Brain microvascular endothelial cell (primary cell): ENCODE measurements around the gene RNF213.
A peak's percentile ranks its signal among the peaks of the same experiment; 100 is the strongest.

Source experiments
- DNase-seq: peaks from one replicate; pipeline ENCODE4 v3.0.0-alpha.2; 2020
- H3K27ac ChIP-seq: fragments of 250-450 bp; sonication (Bioruptor Pico); 2 replicates; pipeline ENCODE4 v1.5.1; 2020; ENCODE audit warnings: mild to moderate bottlenecking, moderate library complexity
- H3K27me3 ChIP-seq: fragments of 250-450 bp; sonication (Bioruptor Pico); replicated peaks from 2 replicates; pipeline ENCODE4 v1.5.1; 2020; ENCODE audit warnings: mild to moderate bottlenecking
- H3K36me3 ChIP-seq: fragments of 250-450 bp; sonication (Bioruptor Pico); replicated peaks from 2 replicates; pipeline ENCODE4 v1.5.1; 2020; ENCODE audit warnings: mild to moderate bottlenecking
- H3K4me3 ChIP-seq: 2 replicates; pipeline ENCODE4 v1.5.1; 2011; ENCODE audit warnings: low read depth, mild to moderate bottlenecking, control low read depth, low read length, moderate library complexity
- in situ Hi-C: cut with HindIII; loops from 2 replicates; pipeline ENCODE4 v1.10.0; 2017; ENCODE audit warnings: low sequenced_read_pairs, low pct_ligation_motif_present
- TF ChIP-seq, protein P1 (sequence below): IDR thresholded peaks from 2 replicates; pipeline ENCODE4 v1.5.1; 2011; ENCODE audit warnings: low read depth, mild to moderate bottlenecking, moderate library complexity, low read length, control low read depth, inconsistent platforms; ENCODE audit errors: missing control alignments

Gene RNF213

DNA sequence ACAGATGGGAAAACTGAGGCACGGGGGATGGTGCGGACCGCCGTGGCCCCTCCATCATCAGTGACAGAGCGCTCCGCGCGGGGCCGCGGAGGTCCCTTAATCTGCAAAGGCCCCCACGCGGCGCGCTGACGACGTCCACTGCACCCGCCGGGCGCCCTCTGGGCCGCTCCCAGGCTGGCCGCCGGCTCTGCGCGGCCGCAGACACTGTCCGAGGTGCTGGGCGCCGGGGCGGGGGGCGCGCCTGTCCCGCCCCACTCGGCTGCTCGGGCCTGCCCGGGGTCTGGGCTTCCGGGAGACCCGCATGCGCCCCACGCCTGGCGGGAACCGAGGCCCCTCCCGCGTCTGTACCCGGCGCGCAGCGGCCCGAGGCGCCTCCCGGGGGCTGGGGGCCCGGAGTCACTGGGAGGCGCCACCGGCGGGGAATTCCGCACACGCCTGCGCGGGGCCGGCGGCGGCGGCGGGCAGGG, 550 bp upstream of the RNF213 start:
- in situ Hi-C loops = no loop called here
- peak overlapping the region; percentile 90 for H3K27ac ChIP-seq
- H3K36me3 ChIP-seq = peaks cover 3% of the 10 kb centered on the region
- peak overlapping the region; percentile 48 for H3K4me3 ChIP-seq
- DNase-seq = peak; percentile 22
- TF ChIP-seq, protein P1, sequence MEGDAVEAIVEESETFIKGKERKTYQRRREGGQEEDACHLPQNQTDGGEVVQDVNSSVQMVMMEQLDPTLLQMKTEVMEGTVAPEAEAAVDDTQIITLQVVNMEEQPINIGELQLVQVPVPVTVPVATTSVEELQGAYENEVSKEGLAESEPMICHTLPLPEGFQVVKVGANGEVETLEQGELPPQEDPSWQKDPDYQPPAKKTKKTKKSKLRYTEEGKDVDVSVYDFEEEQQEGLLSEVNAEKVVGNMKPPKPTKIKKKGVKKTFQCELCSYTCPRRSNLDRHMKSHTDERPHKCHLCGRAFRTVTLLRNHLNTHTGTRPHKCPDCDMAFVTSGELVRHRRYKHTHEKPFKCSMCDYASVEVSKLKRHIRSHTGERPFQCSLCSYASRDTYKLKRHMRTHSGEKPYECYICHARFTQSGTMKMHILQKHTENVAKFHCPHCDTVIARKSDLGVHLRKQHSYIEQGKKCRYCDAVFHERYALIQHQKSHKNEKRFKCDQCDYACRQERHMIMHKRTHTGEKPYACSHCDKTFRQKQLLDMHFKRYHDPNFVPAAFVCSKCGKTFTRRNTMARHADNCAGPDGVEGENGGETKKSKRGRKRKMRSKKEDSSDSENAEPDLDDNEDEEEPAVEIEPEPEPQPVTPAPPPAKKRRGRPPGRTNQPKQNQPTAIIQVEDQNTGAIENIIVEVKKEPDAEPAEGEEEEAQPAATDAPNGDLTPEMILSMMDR = no peak
- H3K27me3 ChIP-seq = no peaks in the 10 kb centered on the region

DNA sequence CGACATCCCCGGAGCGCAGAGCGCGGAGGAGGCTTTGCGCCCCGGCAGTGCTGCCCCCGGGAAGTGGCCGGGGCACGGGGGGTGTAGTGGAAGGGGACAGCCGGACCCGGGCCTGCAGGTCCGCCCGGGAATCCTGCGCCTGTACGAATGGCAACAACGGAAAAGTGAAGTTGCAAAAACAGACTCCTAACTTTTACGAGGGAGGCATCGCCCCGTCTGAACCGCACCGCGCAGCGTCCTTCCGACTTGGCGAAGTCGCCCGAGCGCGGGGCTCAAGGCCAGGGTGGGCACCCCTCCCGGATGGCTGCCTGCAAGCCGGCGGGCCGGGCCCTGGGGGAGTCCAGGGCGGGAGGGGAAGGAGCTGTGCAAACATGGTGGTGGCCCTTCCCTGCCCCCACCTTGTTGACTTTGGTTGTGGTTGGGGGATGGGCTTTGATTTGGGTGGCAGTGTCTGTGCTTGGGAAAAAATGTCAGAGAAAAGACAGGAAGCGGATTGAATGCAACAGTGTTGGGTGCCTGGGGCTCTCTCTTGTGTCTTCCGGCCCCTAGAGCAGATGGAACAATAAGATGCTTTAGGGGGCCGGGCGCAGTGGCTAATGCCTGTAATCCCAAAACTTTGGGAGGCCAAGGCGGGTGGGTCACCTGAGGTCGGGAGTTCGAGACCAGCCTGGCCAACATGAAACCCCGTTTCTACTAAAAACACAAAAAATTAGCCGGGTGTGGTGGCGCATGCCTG, 675 bp downstream of the RNF213 start:
- in situ Hi-C loops = no loop called here
- DNase-seq = peak; percentile 24
- TF ChIP-seq, protein P1 = no peak
- Histone ChIP-seq H3K36me3 (peaks cover 3% of the 10 kb centered on the region), H3K27ac (peak overlapping the region; percentile 94), H3K4me3 (peak overlapping the region; percentile 77), H3K27me3 (no peaks in the 10 kb centered on the region)

DNA sequence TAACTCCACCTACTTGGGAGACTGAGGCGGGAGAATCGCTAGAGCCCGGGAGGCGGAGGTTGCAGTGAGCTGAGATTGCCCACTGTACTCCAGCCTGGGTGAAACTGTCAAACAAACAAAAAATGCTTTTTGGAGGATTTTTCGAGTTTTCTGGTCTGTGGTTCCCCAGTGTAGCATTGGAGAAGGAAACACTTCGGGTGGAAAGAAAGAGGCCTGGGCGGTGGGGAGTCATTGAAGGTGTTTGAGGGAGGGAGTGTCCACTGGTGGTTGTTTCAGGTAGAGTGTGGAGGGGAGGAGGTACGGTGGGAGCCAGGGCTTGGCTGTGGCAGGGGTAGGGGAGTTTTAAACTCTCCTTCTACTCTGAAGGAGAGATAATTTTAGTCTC, 1.2 kb downstream of the RNF213 start:
- peaks cover 6% of the 10 kb centered on the region for H3K36me3 ChIP-seq
- DNase-seq = no peak
- H3K27me3 ChIP-seq = no peaks in the 10 kb centered on the region
- TF ChIP-seq, protein P1 = no peak
- in situ Hi-C loops = no loop called here
- H3K4me3 ChIP-seq = peak overlapping the region; percentile 77
- peak overlapping the region; percentile 94 for H3K27ac ChIP-seq

DNA sequence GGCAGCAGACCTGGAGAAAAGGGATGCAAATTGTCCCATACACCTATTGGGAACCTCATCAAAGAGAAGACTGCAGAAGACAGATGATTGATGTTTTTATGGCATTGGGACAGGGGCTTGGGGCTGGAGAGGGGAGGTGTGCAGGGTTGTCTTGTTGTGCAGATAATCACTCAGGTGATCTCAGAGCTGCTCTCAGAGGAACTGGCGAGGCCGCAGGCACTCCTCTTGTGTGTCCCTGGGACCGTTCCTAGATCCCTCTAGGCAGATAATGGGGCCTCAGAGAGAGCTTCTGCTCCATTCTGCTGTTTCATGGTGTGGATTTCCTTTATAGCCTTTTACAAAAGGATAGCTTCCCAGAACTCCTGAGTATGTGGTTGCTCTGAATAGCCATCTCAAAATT, 1.6 kb downstream of the RNF213 start:
- TF ChIP-seq, protein P1 = no peak
- H3K36me3 ChIP-seq = peaks cover 6% of the 10 kb centered on the region
- in situ Hi-C loops = no loop called here
- no peak overlapping the region for H3K4me3 ChIP-seq
- no peak overlapping the region for H3K27ac ChIP-seq
- H3K27me3 ChIP-seq = no peaks in the 10 kb centered on the region
- DNase-seq = no peak

DNA sequence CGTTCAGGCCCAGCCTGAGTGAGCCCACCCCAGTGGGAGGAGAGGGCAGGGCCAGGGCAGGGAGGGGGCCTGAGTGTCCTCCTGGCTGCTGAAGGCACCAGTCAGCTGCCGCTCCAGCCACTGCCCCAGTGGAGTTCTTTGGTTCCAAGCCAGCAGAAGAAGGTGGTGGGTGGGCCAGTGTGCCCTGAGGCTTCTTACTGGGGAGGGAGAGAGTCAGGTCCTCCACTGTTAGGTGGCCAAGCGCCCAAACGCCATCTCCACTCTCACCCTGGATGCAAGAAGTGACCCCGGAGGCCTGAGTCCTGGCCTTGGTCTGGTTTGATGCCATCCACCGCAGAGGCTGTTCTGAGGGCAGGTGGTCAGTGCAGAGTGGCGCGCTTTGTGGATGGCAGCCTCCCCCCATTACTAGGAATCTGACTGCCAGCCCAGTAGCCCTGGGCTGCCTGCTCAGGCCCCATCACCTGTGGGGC, 2.2 kb downstream of the RNF213 start:
- H3K27me3 ChIP-seq = no peaks in the 10 kb centered on the region
- H3K27ac ChIP-seq = no peak overlapping the region
- in situ Hi-C loops = no loop called here
- TF ChIP-seq, protein P1 = no peak
- H3K36me3 ChIP-seq = peaks cover 6% of the 10 kb centered on the region
- no peak overlapping the region for H3K4me3 ChIP-seq
- no peak for DNase-seq
